HepG2 (cell line): ENCODE data around the gene ACAP1. TPM values are rescaled to one million over a fixed set of nuclear protein-coding genes. Genes with fewer than 3 reads are reported as not detected.

ENCODE experiments used
- ELF1 ChIP-seq: sonication (generic); formaldehyde crosslinking; IDR thresholded peaks from 2 replicates; pipeline ENCODE4 v1.4.0; 2020; ENCODE audit warnings: missing genetic modification reagents
- KDM5B ChIP-seq: sonication (generic); formaldehyde crosslinking; IDR thresholded peaks from 2 replicates; pipeline ENCODE4 v1.4.0; 2020; ENCODE audit warnings: missing genetic modification reagents, mild to moderate bottlenecking, borderline replicate concordance
- NR1H2 ChIP-seq: sonication (generic); formaldehyde crosslinking; IDR thresholded peaks from 2 replicates; pipeline ENCODE4 v1.8.1; 2022; ENCODE audit warnings: low read depth, missing genetic modification reagents, borderline replicate concordance
- RNF2 ChIP-seq: fragments of 450-650 bp; conservative IDR thresholded peaks from 2 replicates; pipeline ENCODE4 v1.6.1; 2016; ENCODE audit warnings: low read depth
- SRSF1 ChIP-seq: fragments of 200-400 bp; formaldehyde crosslinking; optimal IDR thresholded peaks from 2 replicates; pipeline ENCODE3; 2017; ENCODE audit warnings: mild to moderate bottlenecking, low read depth, low read length, moderate library complexity
- ZNF142 ChIP-seq: sonication (generic); formaldehyde crosslinking; IDR thresholded peaks from 2 replicates; pipeline ENCODE4 v1.4.0; 2020; ENCODE audit warnings: missing genetic modification reagents
- ZNF451 ChIP-seq: sonication (generic); formaldehyde crosslinking; IDR thresholded peaks from 2 replicates; pipeline ENCODE4 v1.5.0; 2020; ENCODE audit warnings: mild to moderate bottlenecking, missing genetic modification reagents
- polyA plus RNA-seq, 8 experiments: library from polyadenylated mRNA; depleted of rRNA in 3 of 8; stranded (reverse) in 7 of 8; unstranded in 1 of 8; fragments of >200 nt; fragmentation: Illumina TruSeq in 4 of 8; extraction: Trizol in 4 of 8; gene quantifications; 2 replicates each; pipeline versions ENCODE4 v1.2.1 to v1.2.3, GENCODE V29; 2011 to 2016; ENCODE audit warnings: low read depth in 4 of 8, missing spikeins in 1 of 8, mixed read lengths in 1 of 8; ENCODE audit not compliant: insufficient read depth in 1 of 8
- total RNA-seq, 5 experiments: library from RNA; depleted of rRNA; stranded (reverse); fragments of >200 nt; fragmentation: Illumina TruSeq; extraction: Trizol; gene quantifications; 2 replicates each; pipeline ENCODE4 v1.2.3, GENCODE V29; 2016; ENCODE audit warnings: low read depth in 1 of 5
- TF ChIP-seq, protein P1 (sequence below): sonication (generic); formaldehyde crosslinking; IDR thresholded peaks from 2 replicates; pipeline ENCODE4 v1.5.0; 2020; ENCODE audit warnings: mild to moderate bottlenecking, missing genetic modification reagents, borderline replicate concordance
- TF ChIP-seq, protein P2 (sequence below): sonication (generic); formaldehyde crosslinking; IDR thresholded peaks from 2 replicates; pipeline ENCODE4 v1.9.0; 2021; ENCODE audit warnings: missing genetic modification reagents, mild to moderate bottlenecking, borderline replicate concordance

ACAP1 gene
- total and polyA plus RNA-seq, 2 of the 13 experiments (the other 11 are each of a cell fraction or from before 2014, with no cell fraction given) = 1.3 to 2.5 TPM

DNA sequence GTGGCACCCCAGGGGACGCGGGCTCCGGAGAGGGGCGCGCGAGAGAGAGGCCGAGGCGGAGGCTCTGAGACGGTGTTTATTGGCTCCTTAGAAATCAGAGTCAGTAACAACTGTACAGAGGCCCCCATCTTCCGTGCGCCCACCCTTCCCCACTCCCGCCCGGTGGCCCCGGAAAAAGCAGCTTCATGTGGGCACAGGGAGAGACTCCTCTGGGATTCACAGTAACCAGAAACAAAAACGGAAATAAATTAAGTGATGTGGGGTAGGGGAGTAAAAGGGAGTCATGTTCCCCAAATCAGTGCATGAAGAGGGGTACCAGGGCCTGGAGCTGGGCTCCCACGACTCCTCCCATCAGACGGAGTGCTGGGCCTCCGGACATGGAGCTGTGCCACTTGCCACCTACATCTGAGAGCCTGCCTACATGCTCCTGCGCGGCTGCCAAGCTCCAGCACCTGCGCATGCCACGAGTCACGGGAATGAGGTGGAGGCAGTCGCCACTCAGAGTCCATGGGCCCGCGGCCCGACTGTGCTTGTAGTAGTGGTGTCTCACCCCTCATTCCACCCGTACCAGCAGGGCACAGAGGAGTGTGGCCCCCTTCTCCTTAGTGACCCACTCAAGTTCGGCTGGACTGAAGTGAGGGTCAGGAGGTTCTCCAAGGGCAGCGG lies 20.6 kb upstream of the ACAP1 start (continued):
- TF ChIP-seq ZNF451 (no peak), KDM5B (CRISPR knock-in tag) (no peak), NR1H2 (CRISPR knock-in tag) (no peak), ELF1 (CRISPR knock-in tag) (no peak), RNF2 (0 out of 2 replicates have a peak, but pooled peaks have one; percentile 3), SRSF1 (no peak), ZNF142 (CRISPR knock-in tag) (no peak)
- TF ChIP-seq, protein P1, sequence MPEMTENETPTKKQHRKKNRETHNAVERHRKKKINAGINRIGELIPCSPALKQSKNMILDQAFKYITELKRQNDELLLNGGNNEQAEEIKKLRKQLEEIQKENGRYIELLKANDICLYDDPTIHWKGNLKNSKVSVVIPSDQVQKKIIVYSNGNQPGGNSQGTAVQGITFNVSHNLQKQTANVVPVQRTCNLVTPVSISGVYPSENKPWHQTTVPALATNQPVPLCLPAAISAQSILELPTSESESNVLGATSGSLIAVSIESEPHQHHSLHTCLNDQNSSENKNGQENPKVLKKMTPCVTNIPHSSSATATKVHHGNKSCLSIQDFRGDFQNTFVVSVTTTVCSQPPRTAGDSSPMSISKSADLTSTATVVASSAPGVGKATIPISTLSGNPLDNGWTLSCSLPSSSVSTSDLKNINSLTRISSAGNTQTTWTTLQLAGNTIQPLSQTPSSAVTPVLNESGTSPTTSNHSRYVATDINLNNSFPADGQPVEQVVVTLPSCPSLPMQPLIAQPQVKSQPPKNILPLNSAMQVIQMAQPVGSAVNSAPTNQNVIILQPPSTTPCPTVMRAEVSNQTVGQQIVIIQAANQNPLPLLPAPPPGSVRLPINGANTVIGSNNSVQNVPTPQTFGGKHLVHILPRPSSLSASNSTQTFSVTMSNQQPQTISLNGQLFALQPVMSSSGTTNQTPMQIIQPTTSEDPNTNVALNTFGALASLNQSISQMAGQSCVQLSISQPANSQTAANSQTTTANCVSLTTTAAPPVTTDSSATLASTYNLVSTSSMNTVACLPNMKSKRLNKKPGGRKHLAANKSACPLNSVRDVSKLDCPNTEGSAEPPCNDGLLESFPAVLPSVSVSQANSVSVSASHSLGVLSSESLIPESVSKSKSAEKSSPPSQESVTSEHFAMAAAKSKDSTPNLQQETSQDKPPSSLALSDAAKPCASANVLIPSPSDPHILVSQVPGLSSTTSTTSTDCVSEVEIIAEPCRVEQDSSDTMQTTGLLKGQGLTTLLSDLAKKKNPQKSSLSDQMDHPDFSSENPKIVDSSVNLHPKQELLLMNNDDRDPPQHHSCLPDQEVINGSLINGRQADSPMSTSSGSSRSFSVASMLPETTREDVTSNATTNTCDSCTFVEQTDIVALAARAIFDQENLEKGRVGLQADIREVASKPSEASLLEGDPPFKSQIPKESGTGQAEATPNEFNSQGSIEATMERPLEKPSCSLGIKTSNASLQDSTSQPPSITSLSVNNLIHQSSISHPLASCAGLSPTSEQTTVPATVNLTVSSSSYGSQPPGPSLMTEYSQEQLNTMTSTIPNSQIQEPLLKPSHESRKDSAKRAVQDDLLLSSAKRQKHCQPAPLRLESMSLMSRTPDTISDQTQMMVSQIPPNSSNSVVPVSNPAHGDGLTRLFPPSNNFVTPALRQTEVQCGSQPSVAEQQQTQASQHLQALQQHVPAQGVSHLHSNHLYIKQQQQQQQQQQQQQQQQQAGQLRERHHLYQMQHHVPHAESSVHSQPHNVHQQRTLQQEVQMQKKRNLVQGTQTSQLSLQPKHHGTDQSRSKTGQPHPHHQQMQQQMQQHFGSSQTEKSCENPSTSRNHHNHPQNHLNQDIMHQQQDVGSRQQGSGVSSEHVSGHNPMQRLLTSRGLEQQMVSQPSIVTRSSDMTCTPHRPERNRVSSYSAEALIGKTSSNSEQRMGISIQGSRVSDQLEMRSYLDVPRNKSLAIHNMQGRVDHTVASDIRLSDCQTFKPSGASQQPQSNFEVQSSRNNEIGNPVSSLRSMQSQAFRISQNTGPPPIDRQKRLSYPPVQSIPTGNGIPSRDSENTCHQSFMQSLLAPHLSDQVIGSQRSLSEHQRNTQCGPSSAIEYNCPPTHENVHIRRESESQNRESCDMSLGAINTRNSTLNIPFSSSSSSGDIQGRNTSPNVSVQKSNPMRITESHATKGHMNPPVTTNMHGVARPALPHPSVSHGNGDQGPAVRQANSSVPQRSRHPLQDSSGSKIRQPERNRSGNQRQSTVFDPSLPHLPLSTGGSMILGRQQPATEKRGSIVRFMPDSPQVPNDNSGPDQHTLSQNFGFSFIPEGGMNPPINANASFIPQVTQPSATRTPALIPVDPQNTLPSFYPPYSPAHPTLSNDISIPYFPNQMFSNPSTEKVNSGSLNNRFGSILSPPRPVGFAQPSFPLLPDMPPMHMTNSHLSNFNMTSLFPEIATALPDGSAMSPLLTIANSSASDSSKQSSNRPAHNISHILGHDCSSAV (CRISPR knock-in tag) = no peak
- TF ChIP-seq, protein P2, sequence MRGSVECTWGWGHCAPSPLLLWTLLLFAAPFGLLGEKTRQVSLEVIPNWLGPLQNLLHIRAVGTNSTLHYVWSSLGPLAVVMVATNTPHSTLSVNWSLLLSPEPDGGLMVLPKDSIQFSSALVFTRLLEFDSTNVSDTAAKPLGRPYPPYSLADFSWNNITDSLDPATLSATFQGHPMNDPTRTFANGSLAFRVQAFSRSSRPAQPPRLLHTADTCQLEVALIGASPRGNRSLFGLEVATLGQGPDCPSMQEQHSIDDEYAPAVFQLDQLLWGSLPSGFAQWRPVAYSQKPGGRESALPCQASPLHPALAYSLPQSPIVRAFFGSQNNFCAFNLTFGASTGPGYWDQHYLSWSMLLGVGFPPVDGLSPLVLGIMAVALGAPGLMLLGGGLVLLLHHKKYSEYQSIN (CRISPR knock-in tag) = no peak
